B cell (primary cell): ENCODE measurements around the gene CDR2L. TPM values are rescaled to one million over a fixed set of nuclear protein-coding genes. Genes with fewer than 3 reads are reported as not detected.

Source experiments
- ATAC-seq: fragments of 200-7000 bp; cut with Tn5 transposase; one replicate; pipeline ENCODE4 v1.10.0; 2021; ENCODE audit warnings: low read depth, mild to moderate bottlenecking, moderate number of reproducible peaks, moderate library complexity
- CTCF ChIA-PET: fragments of 350-600 bp; sonication (Branson Sonifier 250); formaldehyde crosslinking; loops from one replicate; lab custom pipeline; 2021; ENCODE audit warnings: antibody characterized with exemption, inconsistent platforms; lab: Charles Lee
- POLR2A ChIA-PET: fragments of 350-600 bp; sonication (Branson Sonifier 250); formaldehyde crosslinking; loops from one replicate; lab custom pipeline; 2021; ENCODE audit warnings: antibody characterized with exemption; lab: Charles Lee
- DNase-seq: peaks from one replicate; pipeline ENCODE4 v3.0.0; 2013
- H2AFZ ChIP-seq: 2 replicates; pipeline ENCODE4 v1.6.1; 2012; ENCODE audit warnings: mild to moderate bottlenecking, low read depth, low read length; ENCODE audit not compliant: insufficient read depth, poor library complexity, severe bottlenecking
- H3K27ac ChIP-seq, 2 donors: 1 replicate in 1 of 2; 2 replicates in 1 of 2; pipeline ENCODE4 v1.5.1; 2012 to 2013; ENCODE audit warnings: low read length in 2 of 2, mild to moderate bottlenecking in 2 of 2, moderate library complexity in 1 of 2
- H3K27me3 ChIP-seq, 4 experiments: fragments of 200-600 bp in 1 of 4; sonication (generic) in 1 of 4; replicated peaks in 1 of 4; 1 replicate in 2 of 4; 2 replicates in 2 of 4; pipeline versions ENCODE4 v1.6.1 to v1.7.0; 2013 to 2016; ENCODE audit warnings: low read length in 3 of 4, mild to moderate bottlenecking in 2 of 4, mixed read lengths in 1 of 4, moderate library complexity in 1 of 4; ENCODE audit not compliant: insufficient read depth in 4 of 4, control insufficient read depth in 3 of 4; ENCODE audit errors: control extremely low read depth in 1 of 4
- H3K36me3 ChIP-seq, 2 experiments: replicated peaks in 1 of 2; 1 replicate in 1 of 2; 2 replicates in 1 of 2; pipeline versions ENCODE4 v1.6.1 to v1.7.1; 2013; ENCODE audit warnings: low read length in 1 of 2; ENCODE audit not compliant: insufficient read depth in 2 of 2, control insufficient read depth in 1 of 2; ENCODE audit errors: control extremely low read depth in 1 of 2, extremely low read depth in 1 of 2
- H3K4me1 ChIP-seq, 2 donors: fragments of 200-600 bp in 1 of 2; sonication (generic) in 1 of 2; 1 replicate in 1 of 2; 2 replicates in 1 of 2; pipeline versions ENCODE4 v1.5.1 to v1.6.1; 2013 to 2017; ENCODE audit warnings: low read length in 2 of 2; ENCODE audit not compliant: control insufficient read depth in 2 of 2, insufficient read depth in 2 of 2
- H3K4me2 ChIP-seq: replicated peaks from 2 replicates; pipeline ENCODE3; 2012; ENCODE audit warnings: mild to moderate bottlenecking, low read depth, low read length; ENCODE audit not compliant: poor library complexity, severe bottlenecking
- H3K4me3 ChIP-seq, 5 experiments: fragments of 200-600 bp in 1 of 5; sonication (generic) in 1 of 5; 1 replicate in 3 of 5; 2 replicates in 2 of 5; pipeline versions ENCODE4 v1.5.1 to v1.7.0; 2011 to 2016; ENCODE audit warnings: low read length in 4 of 5, mild to moderate bottlenecking in 4 of 5, low read depth in 2 of 5, control low read depth in 1 of 5, moderate library complexity in 1 of 5; ENCODE audit not compliant: insufficient read depth in 1 of 5; ENCODE audit errors: control extremely low read depth in 1 of 5, extremely low read depth in 1 of 5
- H3K79me2 ChIP-seq: fragments of 200-600 bp; sonication (generic); one replicate; pipeline ENCODE4 v1.6.0; 2016; ENCODE audit warnings: low read length; ENCODE audit not compliant: control insufficient read depth, insufficient read depth
- H3K9ac ChIP-seq: fragments of 200-600 bp; sonication (generic); 2 replicates; pipeline ENCODE4 v1.6.1; 2017; ENCODE audit warnings: mild to moderate bottlenecking, low read length, moderate library complexity
- H3K9me3 ChIP-seq, 3 donors: one replicate each; pipeline versions ENCODE4 v1.6.1 to v1.7.1; 2013; ENCODE audit warnings: low read length in 2 of 3; ENCODE audit not compliant: control insufficient read depth in 2 of 3, insufficient read depth in 1 of 3; ENCODE audit errors: control extremely low read depth in 1 of 3
- H4K20me1 ChIP-seq: 2 replicates; pipeline ENCODE4 v1.6.0; 2012; ENCODE audit warnings: mild to moderate bottlenecking, low read length; ENCODE audit not compliant: insufficient read depth, control insufficient read depth, poor library complexity, severe bottlenecking
- H3K27ac Mint-ChIP-seq: one replicate; pipeline ENCODE4 v1.8.0; 2021; ENCODE audit warnings: mixed read lengths
- H3K27me3 Mint-ChIP-seq: one replicate; pipeline ENCODE4 v1.8.0; 2021; ENCODE audit warnings: mixed read lengths
- H3K4me1 Mint-ChIP-seq: one replicate; pipeline ENCODE4 v1.8.0; 2021; ENCODE audit warnings: mixed read lengths
- H3K4me3 Mint-ChIP-seq: one replicate; pipeline ENCODE4 v1.8.0; 2021; ENCODE audit warnings: mixed read lengths
- H3K9me3 Mint-ChIP-seq: one replicate; pipeline ENCODE4 v1.8.0; 2022; ENCODE audit warnings: mixed read lengths; ENCODE audit not compliant: insufficient read depth
- CTCF ChIP-seq: fragments of 200-600 bp; IDR thresholded peaks from one replicate; pipeline ENCODE4 v1.8.0; 2022; ENCODE audit warnings: antibody characterized with exemption, mild to moderate bottlenecking
- EZH2 ChIP-seq: IDR thresholded peaks from 2 replicates; pipeline ENCODE4 v1.6.1; 2012; ENCODE audit warnings: borderline replicate concordance, low read depth, mild to moderate bottlenecking, moderate library complexity, low read length; ENCODE audit not compliant: insufficient read depth, poor library complexity, severe bottlenecking
- WGBS: methylation state at CpG from one replicate; pipeline ENCODE4 v1.1.5; 2013; ENCODE audit warnings: missing lambda C conversion rate; ENCODE audit not compliant: insufficient coverage; 5-methylcytosine and 5-hydroxymethylcytosine counted together
- intact Hi-C: fragments of 100-400 bp; cut with micrococcal nuclease; formaldehyde crosslinking; loops from one replicate; pipeline ENCODE4 v1.10.0; 2022
- polyA plus RNA-seq: library from polyadenylated mRNA; depleted of rRNA; stranded (reverse); fragments of >200 nt; gene quantifications from 2 replicates; pipeline ENCODE4 v1.2.3, GENCODE V29; 2012
- total RNA-seq, 2 donors: library from RNA; stranded (reverse); fragments of 120-200 nt in 1 of 2; gene quantifications; 1 replicate in 1 of 2; 2 replicates in 1 of 2; pipeline versions ENCODE4 v1.2.3 to v1.2.4, GENCODE V29; 2013 to 2022

Gene CDR2L
- total and polyA plus RNA-seq, 2 donors (not counting 1 experiment from before 2014, with no cell fraction given), result 0.03 TPM; not detected in 1

GRCh38 chr17:74951680-74952421, 35.6 kb upstream of the CDR2L start:
- no peak for DNase-seq
- no peak overlapping the region for H3K4me3 ChIP-seq
- H3K27ac ChIP-seq, result no peak overlapping the region
- CTCF ChIA-PET, result interaction anchor here (3.9 kb wide), 1 partner anchor 10 kb away, joined by 13 read pairs; no protein-coding TSS in a partner anchor
- ATAC-seq, result no peak
- peaks cover 0 to 18% (median 0%) of the 10 kb centered on the region in 4 experiments for H3K27me3 ChIP-seq
- peaks cover 0 to 4% (median 0%) of the 10 kb centered on the region in 3 donors for H3K9me3 ChIP-seq
- intact Hi-C loops, result no loop called here
- WGBS, result 81% methylated on average over 29 of the region's 32 CpGs
- no peaks in the 10 kb centered on the region for H3K4me1 ChIP-seq
- no peak overlapping the region for H3K9ac ChIP-seq
- no peaks in the 10 kb centered on the region for H4K20me1 ChIP-seq
- POLR2A ChIA-PET, result no interaction called here
- Mint-ChIP-seq H3K4me1 (no peaks in the 10 kb centered on the region), H3K27ac (no peak overlapping the region), H3K27me3 (peaks cover 5% of the 10 kb centered on the region), H3K4me3 (no peak overlapping the region), H3K9me3 (no peaks in the 10 kb centered on the region)
- no peaks in the 10 kb centered on the region for H3K36me3 ChIP-seq
- H2AFZ ChIP-seq, result no peak overlapping the region
- TF ChIP-seq CTCF (no peak), EZH2 (no peak)
- H3K4me2 ChIP-seq, result no peak overlapping the region
- H3K79me2 ChIP-seq, result no peaks in the 10 kb centered on the region

- Histone ChIP-seq H3K4me2 (no peak overlapping the region), H3K27ac (no peak overlapping the region), H3K79me2 (no peaks in the 10 kb centered on the region), H3K36me3 (no peaks in the 10 kb centered on the region), H3K9ac (no peak overlapping the region), H3K4me3 (no peak overlapping the region), H3K4me1 (no peaks in the 10 kb centered on the region), H3K9me3 (no peaks in the 10 kb centered on the region), H2AFZ (no peak overlapping the region), H4K20me1 (no peaks in the 10 kb centered on the region), H3K27me3 (peaks cover 0 to 16% (median 0%) of the 10 kb centered on the region in 4 experiments)
- ChIA-PET POLR2A (no interaction called here), CTCF (interaction anchor here (1.5 to 3.9 kb wide), 2 partner anchors 9 kb away, joined by 5 to 13 read pairs; no protein-coding TSS in a partner anchor)
- intact Hi-C loops, result no loop called here
- 88% methylated on average over 20 of the region's 24 CpGs for WGBS
- no peak for DNase-seq
- no peak for ATAC-seq
- Mint-ChIP-seq H3K4me3 (no peak overlapping the region), H3K27ac (no peak overlapping the region), H3K27me3 (peaks cover 5% of the 10 kb centered on the region), H3K9me3 (no peaks in the 10 kb centered on the region), H3K4me1 (no peaks in the 10 kb centered on the region)
- TF ChIP-seq EZH2 (no peak), CTCF (no peak)
Measured at GRCh38 chr17:74952431-74953133, 34.9 kb upstream of the CDR2L start.
